Head of caudate nucleus (tissue), 42 donors: Measurements from ENCODE around the gene MRGPRX2.

Experiments used
- DNase-seq, 42 donors: peaks; one replicate each; pipeline versions ENCODE4 v3.0.0 to v3.0.0-alpha.2; 2020 to 2021; ENCODE audit warnings: mixed read lengths in 7 of 42
- intact Hi-C: fragments of 100-400 bp; cut with DNase I; formaldehyde crosslinking; loops from one replicate; pipeline ENCODE4 v1.15.0; 2022

Gene MRGPRX2

GRCh38 chr11:19060629-19061028 lies at the start of gene MRGPRX2:
Gene MRGPRX2, minus strand, starts transcription at chr11:19060717. Its CDS starts 4,315 bp downstream, at chr11:19056402.
- DNase-seq, result no peak
- intact Hi-C loops, result no loop called here

- peak in 22 of 42 donors; percentile 3 to 52 (median 20) for DNase-seq
- intact Hi-C loops, result no loop called here
Observed at GRCh38 chr11:19110295-19110694, 49.8 kb upstream of the MRGPRX2 start.

DNA sequence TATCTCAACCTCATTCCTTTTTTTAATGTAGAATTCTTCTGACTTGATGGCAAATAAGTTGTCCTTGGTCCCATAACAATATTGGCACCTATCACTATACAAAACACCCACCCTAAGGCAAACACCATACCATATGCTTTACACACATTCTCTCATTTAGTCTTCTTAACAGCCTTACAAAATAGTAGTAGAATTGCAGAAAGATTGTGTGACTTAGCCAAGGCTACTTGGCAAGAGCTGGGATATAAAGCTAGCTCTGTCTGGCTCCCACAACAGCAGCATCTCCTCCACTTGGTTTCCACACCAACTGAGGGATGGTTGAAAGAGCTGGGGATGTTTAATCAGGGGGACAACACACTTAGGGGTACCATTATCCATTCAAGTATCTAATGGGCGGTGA lies 46.6 kb upstream of the MRGPRX2 start:
- intact Hi-C loops, result no loop called here
- no peak for DNase-seq

- intact Hi-C loops, result no loop called here
- no peak for DNase-seq
Observed at GRCh38 chr11:19105011-19105410, 44.5 kb upstream of the MRGPRX2 start.

DNA sequence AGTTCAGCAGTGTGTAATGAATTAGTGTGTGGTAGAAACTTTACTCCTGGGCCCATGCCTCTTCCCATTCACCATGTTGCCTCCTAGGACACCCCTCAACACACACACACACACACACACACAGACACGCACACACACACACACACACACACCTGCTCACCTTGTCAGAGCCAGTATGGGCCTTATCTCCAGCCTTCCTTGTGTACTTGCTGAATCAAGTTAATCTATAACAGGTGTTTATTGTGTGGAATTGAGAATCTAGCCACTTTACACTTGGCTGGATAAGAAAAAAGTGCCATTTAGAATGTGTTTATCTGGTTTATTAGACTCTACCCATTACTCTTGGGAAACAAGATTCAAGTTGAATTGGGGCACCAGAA lies 42.0 kb upstream of the MRGPRX2 start:
- DNase-seq, result no peak

GRCh38 chr11:19101796-19102520 lies 41.4 kb upstream of the MRGPRX2 start:
- intact Hi-C loops, result no loop called here
- DNase-seq, result no peak

More for the DNA sequence above, 42.0 kb upstream of the MRGPRX2 start:
- intact Hi-C loops, result no loop called here

DNA sequence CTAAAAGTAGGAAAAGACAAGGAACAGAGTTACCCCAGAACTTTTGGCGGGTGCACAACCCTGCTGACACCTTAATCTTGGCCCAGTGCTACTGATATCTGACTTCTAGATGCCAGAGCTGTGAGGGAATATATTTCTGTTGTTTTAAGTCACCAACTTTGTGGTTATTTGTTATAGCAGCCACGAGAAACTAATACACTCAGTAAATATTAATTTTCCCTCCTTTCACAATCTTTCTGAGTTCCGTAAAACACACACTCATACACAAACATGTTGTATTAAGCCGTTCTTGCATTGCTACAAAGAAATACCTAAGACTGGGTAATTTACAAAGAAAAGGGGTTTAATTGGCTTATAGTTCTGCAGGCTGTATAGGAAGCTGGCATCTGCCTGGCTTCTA lies 40.4 kb upstream of the MRGPRX2 start:
- intact Hi-C loops, result no loop called here
- DNase-seq, result no peak

DNA sequence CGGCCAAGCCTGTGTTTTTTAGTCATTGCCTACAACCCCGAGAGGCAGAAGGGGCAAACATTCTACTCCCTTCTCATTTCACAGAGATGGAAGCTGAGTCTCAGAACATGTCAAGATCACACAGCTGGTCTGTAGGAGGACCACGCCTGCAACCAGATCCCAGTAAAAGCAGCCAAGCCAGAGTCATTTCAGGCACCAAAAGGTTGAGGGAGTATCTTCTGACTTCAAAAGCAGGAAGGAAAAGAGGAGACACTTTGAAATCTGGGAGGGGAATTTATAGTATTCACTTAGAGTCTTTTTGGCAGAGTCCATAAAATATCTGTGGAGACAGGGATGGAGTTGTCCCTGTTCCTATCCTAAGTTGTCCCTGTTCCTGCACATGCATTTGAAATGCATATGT lies 38.6 kb upstream of the MRGPRX2 start:
- no peak for DNase-seq
- intact Hi-C loops, result no loop called here

DNA sequence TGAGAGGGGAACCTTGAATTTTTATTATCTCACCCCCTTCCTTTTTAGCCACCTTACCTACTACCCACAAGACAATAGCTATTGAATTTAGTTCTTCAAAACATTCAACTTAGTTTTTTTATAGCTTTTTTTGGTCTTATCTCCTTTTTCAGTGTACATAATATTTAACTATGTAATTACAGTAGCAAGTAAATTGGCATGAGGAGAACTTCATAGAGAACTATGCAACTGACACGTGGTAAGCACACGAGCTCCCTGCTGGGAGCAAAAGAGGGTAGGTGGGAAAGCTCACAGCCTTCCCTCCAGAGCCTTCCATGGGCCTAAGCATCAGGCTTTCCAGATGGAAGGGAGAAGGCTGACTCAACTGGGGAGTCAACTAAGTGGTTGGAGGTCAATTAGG lies 34.3 kb upstream of the MRGPRX2 start:
- intact Hi-C loops, result no loop called here
- DNase-seq, result no peak

- DNase-seq, result no peak
- intact Hi-C loops, result no loop called here
Observed at GRCh38 chr11:19093976-19094375, 33.5 kb upstream of the MRGPRX2 start.

DNA sequence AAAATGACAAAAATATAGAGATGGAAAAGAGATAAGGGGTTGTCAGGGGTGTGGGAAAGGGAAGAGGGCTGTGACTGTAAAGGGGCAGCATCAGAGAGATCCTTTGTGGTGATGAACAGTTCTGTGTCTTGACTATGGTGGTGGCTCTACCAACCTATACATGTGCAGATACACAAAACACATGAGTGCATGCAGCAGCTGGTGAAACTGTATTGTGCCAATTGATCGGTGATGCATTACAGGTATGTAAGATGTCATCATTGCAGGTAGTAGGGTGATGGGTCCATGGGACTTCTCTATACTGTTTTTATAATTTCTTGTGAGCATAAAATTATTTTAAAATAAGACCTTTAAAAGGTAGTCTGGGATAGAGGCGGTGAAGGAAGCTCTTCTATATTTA lies 32.3 kb upstream of the MRGPRX2 start:
- intact Hi-C loops, result no loop called here
- DNase-seq, result no peak

GRCh38 chr11:19092342-19092741 lies 31.8 kb upstream of the MRGPRX2 start:
- intact Hi-C loops, result no loop called here
- DNase-seq, result no peak

- DNase-seq, result no peak
- intact Hi-C loops, result no loop called here
Observed at GRCh38 chr11:19091366-19091765, 30.8 kb upstream of the MRGPRX2 start.

GRCh38 chr11:19089421-19089820 lies 28.9 kb upstream of the MRGPRX2 start:
- intact Hi-C loops, result no loop called here
- DNase-seq, result no peak

GRCh38 chr11:19088791-19089190 lies 28.3 kb upstream of the MRGPRX2 start:
- intact Hi-C loops, result no loop called here

DNA sequence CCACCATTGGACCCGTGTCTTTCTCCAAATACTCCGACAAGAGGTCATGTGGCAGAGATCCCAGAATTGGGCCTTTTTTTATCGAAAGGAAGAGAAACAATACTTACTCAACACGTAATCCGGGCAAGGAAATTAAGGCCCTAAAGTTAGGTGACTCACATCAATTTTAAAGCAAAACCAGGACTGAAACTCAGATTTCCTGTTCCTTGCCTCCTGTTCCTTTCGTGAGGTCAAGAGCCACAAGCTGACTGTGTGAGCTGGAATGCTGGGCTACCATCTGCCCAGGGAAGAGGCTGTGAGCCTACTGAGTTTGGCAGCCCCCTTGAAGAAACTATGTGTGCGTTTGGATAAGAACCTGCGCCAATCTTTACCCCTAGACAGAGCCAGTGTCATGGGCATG lies 27.1 kb upstream of the MRGPRX2 start:
- DNase-seq, result no peak
- intact Hi-C loops, result no loop called here

More at GRCh38 chr11:19088791-19089190, 28.3 kb upstream of the MRGPRX2 start:
- DNase-seq, result no peak

DNA sequence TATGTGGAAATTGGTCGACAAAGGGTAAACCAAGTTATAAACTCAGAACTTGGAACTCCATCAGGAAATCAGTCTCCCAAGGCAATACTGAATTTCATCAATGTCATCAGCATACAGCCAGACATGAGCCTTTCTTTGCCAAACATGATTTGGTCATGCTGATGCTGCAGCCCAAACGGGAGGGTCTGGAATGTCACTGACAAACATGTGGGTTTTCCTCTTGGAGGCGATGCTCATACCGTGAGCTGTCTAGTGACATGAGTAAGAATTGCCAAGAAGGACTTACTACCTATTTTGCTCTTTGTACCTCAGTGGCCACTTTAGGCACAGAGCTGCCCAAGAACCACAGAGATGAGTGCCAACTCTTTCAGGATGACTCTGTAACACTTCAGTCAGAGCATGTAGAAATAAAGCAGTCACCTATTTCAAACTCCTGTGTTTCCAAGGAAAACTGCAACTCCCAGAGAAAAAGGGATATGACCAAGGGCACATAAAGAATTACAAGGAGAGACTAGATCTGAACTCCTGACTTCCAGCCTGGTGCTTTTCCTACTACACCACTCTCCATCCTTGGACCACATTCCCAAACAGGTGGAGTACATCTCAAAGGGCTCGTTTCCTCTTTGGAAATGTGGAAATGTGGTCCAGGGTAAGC lies 24.3 kb upstream of the MRGPRX2 start:
- intact Hi-C loops, result no loop called here
- no peak for DNase-seq

GRCh38 chr11:19083166-19083565 lies 22.6 kb upstream of the MRGPRX2 start:
- intact Hi-C loops, result no loop called here
- DNase-seq, result no peak

- DNase-seq, result peak in 37 of 42 donors; percentile 9 to 67 (median 29)
- intact Hi-C loops, result no loop called here
Observed at GRCh38 chr11:19080579-19080993, 20.1 kb upstream of the MRGPRX2 start.

DNA sequence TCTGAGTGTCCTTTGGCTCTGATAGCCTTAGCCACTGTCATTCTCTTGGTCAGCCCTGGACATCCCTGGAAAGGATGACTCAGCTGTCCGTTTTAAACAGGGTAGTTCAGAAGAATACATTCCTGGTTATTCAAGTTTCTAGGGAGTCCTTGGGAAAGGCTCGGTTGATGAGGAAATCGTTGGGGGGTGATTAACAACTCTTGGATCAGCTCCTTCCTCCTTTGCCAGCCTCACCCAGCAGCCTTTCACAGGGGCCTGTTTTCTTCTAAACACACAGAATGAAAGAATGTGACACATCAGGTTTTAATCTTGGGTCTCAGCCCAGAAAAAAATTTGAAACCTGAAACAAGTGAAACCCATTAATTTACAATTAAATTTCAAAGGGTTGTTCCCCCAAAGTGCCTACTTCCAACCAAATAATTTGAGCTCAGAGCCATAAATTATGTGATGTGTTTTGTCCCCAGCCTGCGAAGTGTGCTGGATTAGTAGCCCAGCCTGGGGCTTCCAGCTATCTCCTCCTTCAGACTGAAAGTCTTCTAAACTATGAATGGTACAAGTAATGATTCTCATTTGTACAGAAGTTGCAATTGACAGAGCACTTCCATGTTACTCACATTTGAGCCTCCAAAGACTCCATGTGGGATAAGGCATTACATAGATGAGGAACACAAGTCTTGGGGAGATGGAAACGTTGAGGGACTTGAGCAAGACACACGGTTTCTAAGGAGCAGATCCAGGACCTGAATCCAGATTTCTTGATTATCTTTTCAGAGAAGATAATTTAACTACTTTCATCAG lies 19.3 kb upstream of the MRGPRX2 start:
- intact Hi-C loops, result loop anchor here (10.0 kb wide), 1 partner anchor 165 kb away; the partner anchor contains the start of gene E2F8
- peak in 14 of 42 donors; percentile 9 to 75 (median 38) for DNase-seq
